ENCODE measurements around the gene EPAS1. TPM values are rescaled to one million over a fixed set of nuclear protein-coding genes. Genes with fewer than 3 reads are reported as not detected.
A peak's percentile ranks its signal among the peaks of the same experiment; 100 is the strongest.

EPAS1 gene
- total and polyA plus RNA-seq, 11 donors = 93.6 to 790 (median 210) TPM

DNA sequence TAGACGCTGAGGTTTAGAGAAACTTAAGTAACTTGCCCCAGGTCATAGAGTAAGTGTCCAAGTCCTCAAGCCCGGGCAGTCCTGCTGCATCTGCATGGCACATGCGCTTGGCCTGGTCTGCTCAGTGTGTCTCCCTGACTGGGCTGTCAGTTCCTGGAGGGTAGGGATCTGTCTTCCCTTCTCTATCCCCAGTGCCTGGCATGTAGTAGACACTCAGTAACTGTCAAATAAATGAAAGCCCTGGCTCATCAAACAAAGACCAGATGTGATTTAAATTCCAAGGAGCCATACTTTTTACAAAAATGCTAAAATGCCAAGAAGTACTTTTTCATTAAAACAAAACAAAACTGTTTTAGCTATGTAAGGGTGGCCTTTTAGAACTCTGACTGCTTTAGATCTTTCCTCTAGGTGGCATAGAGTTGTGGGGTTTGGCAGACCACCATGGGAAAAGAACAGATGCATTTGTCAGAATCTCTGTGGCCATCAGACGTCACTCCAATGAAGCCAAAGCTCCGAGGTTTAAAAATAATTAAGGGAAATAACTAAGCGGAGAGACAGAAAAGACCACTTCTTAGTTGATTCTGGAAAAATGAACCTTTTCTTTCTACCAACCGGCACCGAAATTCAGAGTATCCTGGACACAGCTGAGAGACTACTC, 34.0 kb downstream of the EPAS1 start:
- Histone ChIP-seq H3K27ac (peak overlapping the region; percentile 39 to 90 (median 68)), H3K27me3 (no peaks in the 10 kb centered on the region), H3K9me3 (no peaks in the 10 kb centered on the region), H3K4me1 (peaks cover 32 to 100% (median 97%) of the 10 kb centered on the region in 12 donors), H3K4me3 (peak overlapping the region in 2 of 12 donors; percentile 9), H3K36me3 (peaks cover 0 to 5% (median 0%) of the 10 kb centered on the region in 9 donors)
- TF ChIP-seq POLR2A (IDR thresholded peaks at IDR 0.05) (no peak), CTCF (IDR thresholded peaks at IDR 0.05) (no peak)
- no peak for DNase-seq
- 32 to 51% (median 40%) methylated on average over 8 of the region's 8 CpGs for WGBS, 4 donors
- ATAC-seq = peak; percentile 25 to 40 (median 30)
- intact Hi-C loops (cut with DNase I) = loop anchor here in 2 of 10 donors (5.0 kb wide), 1 partner anchor 34 kb away; the partner anchor contains the start of gene EPAS1 (in 2 of the 2)

DNA sequence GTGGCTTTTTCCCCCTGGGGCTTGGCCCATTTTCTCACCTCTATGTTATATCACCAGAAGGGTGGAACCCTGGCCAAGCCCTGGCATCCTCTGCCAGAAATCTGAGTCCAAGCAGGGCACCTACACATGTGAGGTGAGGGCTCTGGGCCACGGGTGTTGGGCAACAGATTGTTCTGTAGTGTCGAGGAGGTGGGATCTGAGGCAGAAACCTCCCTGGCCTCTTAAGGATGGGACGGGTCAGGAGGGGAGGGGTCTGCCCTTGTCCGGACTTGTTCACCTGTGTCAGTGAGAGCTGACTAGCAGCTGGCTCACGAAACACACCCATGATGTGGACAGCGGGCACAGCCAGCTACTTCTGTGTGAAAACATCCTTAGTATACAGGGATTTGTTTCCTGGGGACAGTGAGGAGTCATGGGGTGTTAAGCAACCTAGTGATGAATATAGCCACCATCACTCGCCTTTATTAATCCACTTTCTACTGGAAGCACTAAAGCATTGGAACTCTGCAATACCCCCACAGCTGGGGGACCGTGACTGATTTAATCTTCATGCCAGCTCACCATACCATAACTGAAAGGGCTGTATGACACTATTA, 35.6 kb downstream of the EPAS1 start:
- H3K27me3 ChIP-seq = no peaks in the 10 kb centered on the region
- intact Hi-C loops (cut with DNase I) = loop anchor here in 2 of 10 donors (5.0 kb wide), 1 partner anchor 35 kb away; the partner anchor contains the start of gene EPAS1 (in 2 of the 2)
- H3K4me3 ChIP-seq = no peak overlapping the region
- no peaks in the 10 kb centered on the region for H3K36me3 ChIP-seq
- peaks cover 35 to 100% (median 98%) of the 10 kb centered on the region in 12 donors for H3K4me1 ChIP-seq
- DNase-seq (peak in 1 of 5 donors; percentile 47), ATAC-seq (no peak)
- TF ChIP-seq CTCF (IDR thresholded peaks at IDR 0.05) (no peak), POLR2A (IDR thresholded peaks at IDR 0.05) (no peak)
- peak overlapping the region; percentile 2 to 92 (median 80) for H3K27ac ChIP-seq
- 47 to 63% (median 60%) methylated on average over 8 of the region's 8 CpGs for WGBS, 4 donors
- H3K9me3 ChIP-seq = no peaks in the 10 kb centered on the region

DNA sequence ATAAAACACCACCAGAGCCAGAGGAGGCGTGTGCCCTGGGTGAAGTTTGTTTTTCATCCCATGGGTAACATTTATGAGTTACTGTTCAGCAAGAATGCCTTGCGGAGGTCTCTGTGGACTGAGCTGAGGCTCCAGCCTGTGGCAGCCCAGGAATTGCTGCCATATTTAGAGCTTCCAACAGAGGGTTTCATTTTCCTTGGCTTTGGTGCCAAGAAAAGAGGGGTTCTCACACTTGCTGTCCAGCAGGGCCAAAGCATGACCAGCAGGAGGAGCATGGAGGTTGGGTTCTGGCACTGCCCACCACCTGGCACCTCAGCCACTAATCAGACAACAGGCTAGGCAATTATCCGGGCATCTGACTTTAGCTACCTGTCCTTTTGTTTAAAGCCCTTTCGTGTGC, 36.7 kb downstream of the EPAS1 start:
- Histone ChIP-seq H3K4me1 (peaks cover 41 to 100% (median 98%) of the 10 kb centered on the region in 12 donors), H3K27me3 (no peaks in the 10 kb centered on the region), H3K4me3 (peak overlapping the region in 1 of 12 donors; percentile 52), H3K36me3 (no peaks in the 10 kb centered on the region), H3K9me3 (no peaks in the 10 kb centered on the region), H3K27ac (peak overlapping the region; percentile 2 to 92 (median 80))
- intact Hi-C loops (cut with DNase I) = loop anchor here in 2 of 10 donors (5.0 kb wide), 1 partner anchor 37 kb away; the partner anchor contains the start of gene EPAS1 (in 2 of the 2)
- no peak for ATAC-seq
- DNase-seq = no peak
- 72 to 74% (median 73%) methylated on average over 4 of the region's 4 CpGs for WGBS, 4 donors
- no peak for TF ChIP-seq POLR2A (IDR thresholded peaks at IDR 0.05)
- TF ChIP-seq CTCF (IDR thresholded peaks at IDR 0.05) = peak in 10 of 12 donors; percentile 11 to 53 (median 29)

Data from heart left ventricle (tissue), 16 donors.